Measurements from ENCODE around the gene TATDN3.

Gene TATDN3

DNA sequence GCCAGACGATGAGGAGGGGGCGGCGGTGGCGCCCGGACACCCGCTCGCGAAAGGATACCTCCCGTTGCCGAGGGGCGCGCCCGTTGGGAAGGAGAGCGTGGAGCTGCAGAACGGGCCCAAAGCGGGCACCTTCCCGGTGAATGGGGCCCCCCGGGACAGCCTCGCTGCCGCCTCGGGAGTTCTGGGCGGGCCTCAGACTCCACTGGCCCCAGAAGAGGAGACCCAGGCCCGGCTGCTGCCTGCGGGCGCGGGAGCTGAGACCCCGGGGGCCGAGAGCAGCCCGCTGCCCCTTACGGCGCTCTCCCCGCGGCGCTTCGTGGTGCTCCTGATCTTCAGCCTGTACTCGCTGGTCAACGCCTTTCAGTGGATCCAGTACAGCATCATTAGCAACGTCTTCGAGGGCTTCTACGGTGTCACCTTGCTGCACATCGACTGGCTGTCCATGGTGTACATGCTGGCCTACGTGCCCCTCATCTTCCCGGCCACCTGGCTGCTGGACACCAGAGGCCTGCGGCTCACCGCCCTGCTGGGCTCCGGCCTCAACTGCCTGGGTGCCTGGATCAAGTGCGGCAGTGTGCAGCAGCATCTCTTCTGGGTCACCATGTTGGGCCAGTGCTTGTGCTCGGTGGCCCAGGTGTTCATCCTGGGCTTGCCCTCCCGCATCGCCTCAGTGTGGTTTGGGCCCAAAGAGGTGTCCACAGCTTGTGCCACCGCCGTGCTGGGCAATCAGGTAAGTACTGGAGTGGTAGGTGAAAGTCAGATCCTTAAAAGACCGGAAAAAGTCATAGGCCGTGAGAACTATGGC is 67.0 kb downstream of the TATDN3 start (continued):
- TF ChIP-seq, protein P1, sequence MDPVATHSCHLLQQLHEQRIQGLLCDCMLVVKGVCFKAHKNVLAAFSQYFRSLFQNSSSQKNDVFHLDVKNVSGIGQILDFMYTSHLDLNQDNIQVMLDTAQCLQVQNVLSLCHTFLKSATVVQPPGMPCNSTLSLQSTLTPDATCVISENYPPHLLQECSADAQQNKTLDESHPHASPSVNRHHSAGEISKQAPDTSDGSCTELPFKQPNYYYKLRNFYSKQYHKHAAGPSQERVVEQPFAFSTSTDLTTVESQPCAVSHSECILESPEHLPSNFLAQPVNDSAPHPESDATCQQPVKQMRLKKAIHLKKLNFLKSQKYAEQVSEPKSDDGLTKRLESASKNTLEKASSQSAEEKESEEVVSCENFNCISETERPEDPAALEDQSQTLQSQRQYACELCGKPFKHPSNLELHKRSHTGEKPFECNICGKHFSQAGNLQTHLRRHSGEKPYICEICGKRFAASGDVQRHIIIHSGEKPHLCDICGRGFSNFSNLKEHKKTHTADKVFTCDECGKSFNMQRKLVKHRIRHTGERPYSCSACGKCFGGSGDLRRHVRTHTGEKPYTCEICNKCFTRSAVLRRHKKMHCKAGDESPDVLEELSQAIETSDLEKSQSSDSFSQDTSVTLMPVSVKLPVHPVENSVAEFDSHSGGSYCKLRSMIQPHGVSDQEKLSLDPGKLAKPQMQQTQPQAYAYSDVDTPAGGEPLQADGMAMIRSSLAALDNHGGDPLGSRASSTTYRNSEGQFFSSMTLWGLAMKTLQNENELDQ (tag by site-specific recombination; IDR thresholded peaks at IDR 0.05; ENCODE audit: low read depth), result no peak
- TF ChIP-seq GLI2 (tag by site-specific recombination; IDR thresholded peaks at IDR 0.05; ENCODE audit: borderline replicate concordance, low read depth) (no peak), TCF7L2 (IDR thresholded peaks at IDR 0.05; ENCODE audit: borderline replicate concordance, low read depth, low read length) (no peak), GFI1B (tag by site-specific recombination; IDR thresholded peaks at IDR 0.05) (no peak), ZNF626 (tag by site-specific recombination; IDR thresholded peaks at IDR 0.05) (no peak), GLI4 (tag by site-specific recombination; IDR thresholded peaks at IDR 0.05) (peak; percentile 57; the same call in 1 of the 2 replicates), ZNF433 (tag by site-specific recombination; IDR thresholded peaks at IDR 0.05; ENCODE audit: low read depth) (no peak), ZNF792 (tag by site-specific recombination; IDR thresholded peaks at IDR 0.05) (no peak), ZNF146 (tag by site-specific recombination; IDR thresholded peaks at IDR 0.05) (0 out of 2 replicates have a peak, but pooled peaks have one; percentile 17), PRDM4 (tag by site-specific recombination; IDR thresholded peaks at IDR 0.05) (no peak), TRIM28 (IDR thresholded peaks at IDR 0.05; ENCODE audit: borderline replicate concordance, low read length) (peak; percentile 33; the same call in 1 of the 2 replicates), ZNF692 (tag by site-specific recombination; IDR thresholded peaks at IDR 0.05) (no peak; the same call in 1 of the 2 replicates), ZNF174 (tag by site-specific recombination; IDR thresholded peaks at IDR 0.05) (no peak), ZNF324 (tag by site-specific recombination; IDR thresholded peaks at IDR 0.05) (no peak), ZNF248 (tag by site-specific recombination; IDR thresholded peaks at IDR 0.05) (no peak), SCRT2 (tag by site-specific recombination; IDR thresholded peaks at IDR 0.05) (no peak), ZNF529 (tag by site-specific recombination; IDR thresholded peaks at IDR 0.05; ENCODE audit: insufficient replicate concordance) (no peak), ZNF335 (tag by site-specific recombination; conservative IDR thresholded peaks at IDR 0.05) (peak; percentile 98), ZNF654 (tag by site-specific recombination; IDR thresholded peaks at IDR 0.05; ENCODE audit: low read depth) (no peak), ZNF776 (tag by site-specific recombination; IDR thresholded peaks at IDR 0.05; ENCODE audit: borderline replicate concordance) (no peak), ZNF214 (tag by site-specific recombination; IDR thresholded peaks at IDR 0.05; ENCODE audit: borderline replicate concordance) (no peak), ZNF341 (tag by site-specific recombination; IDR thresholded peaks at IDR 0.05; ENCODE audit: low read depth) (no peak), YY1 (tag by site-specific recombination; IDR thresholded peaks at IDR 0.05) (peak; percentile 31; the same call in 1 of the 2 replicates), ZNF677 (tag by site-specific recombination; IDR thresholded peaks at IDR 0.05) (no peak), MEIS1 (CRISPR knock-in tag; IDR thresholded peaks at IDR 0.05; ENCODE audit: borderline replicate concordance) (no peak), ZNF274 (IDR thresholded peaks at IDR 0.05; ENCODE audit: low read length) (no peak), ZNF274 (tag by site-specific recombination; IDR thresholded peaks at IDR 0.05; ENCODE audit: borderline replicate concordance) (no peak)
- TF ChIP-seq, protein P2, sequence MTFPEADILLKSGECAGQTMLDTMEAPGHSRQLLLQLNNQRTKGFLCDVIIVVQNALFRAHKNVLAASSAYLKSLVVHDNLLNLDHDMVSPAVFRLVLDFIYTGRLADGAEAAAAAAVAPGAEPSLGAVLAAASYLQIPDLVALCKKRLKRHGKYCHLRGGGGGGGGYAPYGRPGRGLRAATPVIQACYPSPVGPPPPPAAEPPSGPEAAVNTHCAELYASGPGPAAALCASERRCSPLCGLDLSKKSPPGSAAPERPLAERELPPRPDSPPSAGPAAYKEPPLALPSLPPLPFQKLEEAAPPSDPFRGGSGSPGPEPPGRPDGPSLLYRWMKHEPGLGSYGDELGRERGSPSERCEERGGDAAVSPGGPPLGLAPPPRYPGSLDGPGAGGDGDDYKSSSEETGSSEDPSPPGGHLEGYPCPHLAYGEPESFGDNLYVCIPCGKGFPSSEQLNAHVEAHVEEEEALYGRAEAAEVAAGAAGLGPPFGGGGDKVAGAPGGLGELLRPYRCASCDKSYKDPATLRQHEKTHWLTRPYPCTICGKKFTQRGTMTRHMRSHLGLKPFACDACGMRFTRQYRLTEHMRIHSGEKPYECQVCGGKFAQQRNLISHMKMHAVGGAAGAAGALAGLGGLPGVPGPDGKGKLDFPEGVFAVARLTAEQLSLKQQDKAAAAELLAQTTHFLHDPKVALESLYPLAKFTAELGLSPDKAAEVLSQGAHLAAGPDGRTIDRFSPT (tag by site-specific recombination; IDR thresholded peaks at IDR 0.05), result peak; percentile 11; the same call in 1 of the 2 replicates

Measured in HEK293 (cell line).